PC-9 (cell line): ENCODE measurements around the gene XRCC4. TPM values are rescaled to one million over a fixed set of nuclear protein-coding genes. Genes with fewer than 3 reads are reported as not detected.

ENCODE experiments used
- BruUV-seq: library from RNA; stranded (reverse); fragments of 400-500 nt; replicated peaks from 2 replicates; lab custom pipeline; 2021; lab: Mats Ljungman, UMichigan
- CTCF ChIA-PET: fragments of 300-600 bp; sonication (Branson Sonifier 250); formaldehyde crosslinking; loops from one replicate; lab custom pipeline; 2022; ENCODE audit warnings: antibody characterized with exemption; lab: Charles Lee
- POLR2A ChIA-PET: fragments of 300-600 bp; sonication (Branson Sonifier 250); formaldehyde crosslinking; loops from one replicate; lab custom pipeline; 2022; ENCODE audit warnings: antibody characterized with exemption; ENCODE audit not compliant: unreplicated experiment; lab: Charles Lee
- DNase-seq, 2 experiments: peaks; one replicate each; pipeline versions ENCODE4 v3.0.0 to v3.0.0-alpha.2; 2015 to 2022; ENCODE audit warnings: mixed read lengths in 1 of 2
- H2AFZ ChIP-seq: fragments of 200-600 bp; sonication (generic); 2 replicates; pipeline ENCODE4 v1.8.1; 2017; ENCODE audit warnings: antibody characterized with exemption
- H3F3A ChIP-seq: fragments of 200-600 bp; sonication (generic); 2 replicates; pipeline ENCODE4 v1.8.1; 2017; ENCODE audit warnings: antibody characterized with exemption, mild to moderate bottlenecking, low read depth; ENCODE audit not compliant: insufficient read depth
- H3K27ac ChIP-seq: fragments of 200-600 bp; sonication (generic); 2 replicates; pipeline ENCODE4 v1.6.1; 2016; ENCODE audit warnings: mixed run types
- H3K27me3 ChIP-seq: fragments of 200-600 bp; sonication (generic); 2 replicates; pipeline ENCODE4 v1.6.1; 2016; ENCODE audit warnings: low read depth, mixed run types; ENCODE audit not compliant: insufficient read depth
- H3K36me3 ChIP-seq: fragments of 200-600 bp; sonication (generic); 2 replicates; pipeline ENCODE4 v1.6.1; 2016; ENCODE audit warnings: low read depth, mixed run types
- H3K4me1 ChIP-seq: fragments of 200-600 bp; sonication (generic); replicated peaks from 2 replicates; pipeline ENCODE4 v1.6.1; 2016; ENCODE audit warnings: mixed run types; ENCODE audit not compliant: insufficient read depth
- H3K4me2 ChIP-seq: fragments of 200-600 bp; sonication (generic); 2 replicates; pipeline ENCODE4 v1.6.1; 2017; ENCODE audit warnings: mixed run types
- H3K4me3 ChIP-seq: fragments of 200-600 bp; sonication (generic); 2 replicates; pipeline ENCODE4 v1.6.1; 2016; ENCODE audit warnings: mixed run types
- H3K79me2 ChIP-seq: fragments of 200-600 bp; sonication (generic); 2 replicates; pipeline ENCODE4 v1.6.1; 2017; ENCODE audit warnings: low read depth, mixed run types
- H3K9me2 ChIP-seq: fragments of 200-600 bp; sonication (generic); 2 replicates; pipeline ENCODE4 v1.8.1; 2017; ENCODE audit warnings: mild to moderate bottlenecking; ENCODE audit not compliant: insufficient read depth
- H3K9me3 ChIP-seq: fragments of 200-600 bp; sonication (generic); 2 replicates; pipeline ENCODE4 v1.8.1; 2016; ENCODE audit warnings: low read depth; ENCODE audit not compliant: insufficient read depth
- H4K20me1 ChIP-seq: fragments of 200-600 bp; sonication (generic); 2 replicates; pipeline ENCODE4 v1.8.1; 2017; ENCODE audit not compliant: insufficient read depth
- EZH2 ChIP-seq: fragments of 200-600 bp; sonication (generic); IDR thresholded peaks from 2 replicates; pipeline ENCODE4 v1.8.0; 2017; ENCODE audit warnings: antibody characterized with exemption, low read depth
- intact Hi-C: fragments of 100-400 bp; cut with micrococcal nuclease; formaldehyde crosslinking; loops from one replicate; pipeline ENCODE4 v1.10.0; 2022; ENCODE audit not compliant: unreplicated experiment
- total RNA-seq: library from RNA; stranded (reverse); gene quantifications from 2 replicates; pipeline ENCODE4 v1.2.3, GENCODE V29; 2021
- TF ChIP-seq, protein P1 (sequence below): fragments of 200-600 bp; sonication (generic); conservative IDR thresholded peaks from 2 replicates; pipeline ENCODE4 v1.6.1; 2017; ENCODE audit warnings: mixed run types, antibody characterized with exemption, mild to moderate bottlenecking, moderate library complexity

The XRCC4 gene
- total RNA-seq, 1 experiment from 2014 or later, result 12.2 TPM

- Histone ChIP-seq H3K27ac (no peak overlapping the region), H3K4me1 (no peaks in the 10 kb centered on the region), H3K36me3 (no peaks in the 10 kb centered on the region), H3K9me3 (no peaks in the 10 kb centered on the region), H3K4me3 (no peak overlapping the region), H4K20me1 (no peaks in the 10 kb centered on the region), H3K79me2 (no peaks in the 10 kb centered on the region), H3K27me3 (no peaks in the 10 kb centered on the region), H3F3A (no peaks in the 10 kb centered on the region), H3K9me2 (no peaks in the 10 kb centered on the region), H2AFZ (no peak overlapping the region), H3K4me2 (no peak overlapping the region)
- intact Hi-C loops, result no loop called here
- DNase-seq, result no peak
- no peak for TF ChIP-seq EZH2
- TF ChIP-seq, protein P1, sequence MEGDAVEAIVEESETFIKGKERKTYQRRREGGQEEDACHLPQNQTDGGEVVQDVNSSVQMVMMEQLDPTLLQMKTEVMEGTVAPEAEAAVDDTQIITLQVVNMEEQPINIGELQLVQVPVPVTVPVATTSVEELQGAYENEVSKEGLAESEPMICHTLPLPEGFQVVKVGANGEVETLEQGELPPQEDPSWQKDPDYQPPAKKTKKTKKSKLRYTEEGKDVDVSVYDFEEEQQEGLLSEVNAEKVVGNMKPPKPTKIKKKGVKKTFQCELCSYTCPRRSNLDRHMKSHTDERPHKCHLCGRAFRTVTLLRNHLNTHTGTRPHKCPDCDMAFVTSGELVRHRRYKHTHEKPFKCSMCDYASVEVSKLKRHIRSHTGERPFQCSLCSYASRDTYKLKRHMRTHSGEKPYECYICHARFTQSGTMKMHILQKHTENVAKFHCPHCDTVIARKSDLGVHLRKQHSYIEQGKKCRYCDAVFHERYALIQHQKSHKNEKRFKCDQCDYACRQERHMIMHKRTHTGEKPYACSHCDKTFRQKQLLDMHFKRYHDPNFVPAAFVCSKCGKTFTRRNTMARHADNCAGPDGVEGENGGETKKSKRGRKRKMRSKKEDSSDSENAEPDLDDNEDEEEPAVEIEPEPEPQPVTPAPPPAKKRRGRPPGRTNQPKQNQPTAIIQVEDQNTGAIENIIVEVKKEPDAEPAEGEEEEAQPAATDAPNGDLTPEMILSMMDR, result no peak
- POLR2A ChIA-PET, result no interaction called here
- no TSS peak for BruUV-seq
- CTCF ChIA-PET, result no interaction called here
These were observed 222.0 kb downstream of the XRCC4 start for GRCh38 chr5:83299353-83299752.

GRCh38 chr5:83306572-83307241, 229.4 kb downstream of the XRCC4 start:
- no peak overlapping the region for H3K27ac ChIP-seq
- H3K27me3 ChIP-seq, result no peaks in the 10 kb centered on the region
- ChIA-PET POLR2A (no interaction called here), CTCF (no interaction called here)
- H3K79me2 ChIP-seq, result no peaks in the 10 kb centered on the region
- TF ChIP-seq, protein P1, result no peak
- no peak for TF ChIP-seq EZH2
- no peaks in the 10 kb centered on the region for H4K20me1 ChIP-seq
- H3K36me3 ChIP-seq, result no peaks in the 10 kb centered on the region
- DNase-seq, result no peak
- H3K4me1 ChIP-seq, result no peaks in the 10 kb centered on the region
- H3K4me2 ChIP-seq, result no peak overlapping the region
- H2AFZ ChIP-seq, result no peak overlapping the region
- H3K9me3 ChIP-seq, result no peaks in the 10 kb centered on the region
- H3K9me2 ChIP-seq, result no peaks in the 10 kb centered on the region
- H3K4me3 ChIP-seq, result no peak overlapping the region
- BruUV-seq, result no TSS peak
- no peaks in the 10 kb centered on the region for H3F3A ChIP-seq
- intact Hi-C loops, result no loop called here

DNA sequence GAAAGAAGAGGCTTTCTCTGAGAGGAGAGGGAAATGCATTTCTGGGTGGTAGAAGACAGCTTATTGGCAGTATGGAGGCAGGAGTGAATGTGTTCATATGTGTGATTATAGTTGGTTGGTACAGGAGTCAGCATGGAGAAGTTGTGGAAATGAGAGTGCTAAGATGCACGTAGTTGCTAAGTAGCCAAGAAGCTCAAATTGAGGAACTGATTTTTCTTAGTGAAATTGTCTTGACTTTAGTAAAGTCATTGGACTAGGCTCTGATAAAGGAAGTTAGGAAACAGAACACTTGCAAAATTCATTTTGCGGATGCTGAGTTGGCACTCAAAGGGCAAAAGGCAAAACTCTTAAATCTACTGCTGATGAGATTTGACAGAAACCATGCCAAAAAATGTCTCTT, 235.3 kb downstream of the XRCC4 start:
- intact Hi-C loops, result no loop called here
- Histone ChIP-seq H2AFZ (no peak overlapping the region), H3K4me1 (no peaks in the 10 kb centered on the region), H3F3A (no peaks in the 10 kb centered on the region), H3K9me2 (no peaks in the 10 kb centered on the region), H4K20me1 (no peaks in the 10 kb centered on the region), H3K27ac (no peak overlapping the region), H3K4me3 (no peak overlapping the region), H3K9me3 (peaks cover 5% of the 10 kb centered on the region; the same call in 1 of the 2 replicates), H3K4me2 (no peak overlapping the region), H3K79me2 (no peaks in the 10 kb centered on the region), H3K36me3 (no peaks in the 10 kb centered on the region), H3K27me3 (no peaks in the 10 kb centered on the region)
- TF ChIP-seq EZH2, result no peak
- TF ChIP-seq, protein P1, result no peak
- no TSS peak for BruUV-seq
- DNase-seq, result no peak
- ChIA-PET POLR2A (no interaction called here), CTCF (no interaction called here)
